Osteocyte (in vitro differentiated cells): ENCODE results near the gene CHMP4B. TPM values are rescaled to one million over a fixed set of nuclear protein-coding genes. Genes with fewer than 3 reads are reported as not detected.

ENCODE experiments used
- DNase-seq: peaks from one replicate; pipeline ENCODE4 v3.0.0; 2021; ENCODE audit warnings: mixed read lengths; ENCODE audit not compliant: unreplicated experiment; ENCODE audit errors: extremely low spot score
- H3K27ac Mint-ChIP-seq: one replicate; pipeline ENCODE4 v1.8.0; 2021; ENCODE audit warnings: mild to moderate bottlenecking, mixed read lengths; ENCODE audit not compliant: unreplicated experiment
- H3K27me3 Mint-ChIP-seq: one replicate; pipeline ENCODE4 v1.8.0; 2021; ENCODE audit warnings: mixed read lengths; ENCODE audit not compliant: unreplicated experiment
- H3K36me3 Mint-ChIP-seq: one replicate; pipeline ENCODE4 v1.8.0; 2021; ENCODE audit warnings: mixed read lengths; ENCODE audit not compliant: unreplicated experiment
- H3K4me1 Mint-ChIP-seq: one replicate; pipeline ENCODE4 v1.8.0; 2021; ENCODE audit warnings: mixed read lengths; ENCODE audit not compliant: unreplicated experiment
- H3K4me3 Mint-ChIP-seq: one replicate; pipeline ENCODE4 v1.8.0; 2021; ENCODE audit warnings: mild to moderate bottlenecking, moderate library complexity, mixed read lengths; ENCODE audit not compliant: unreplicated experiment
- H3K9me3 Mint-ChIP-seq: one replicate; pipeline ENCODE4 v1.8.0; 2021; ENCODE audit warnings: mixed read lengths; ENCODE audit not compliant: unreplicated experiment
- CTCF ChIP-seq: fragments of 200-600 bp; sonication (generic); IDR thresholded peaks from 2 replicates; pipeline ENCODE4 v1.5.0; 2021; ENCODE audit warnings: antibody characterized with exemption, mild to moderate bottlenecking, moderate library complexity
- total RNA-seq: library from RNA; stranded (reverse); gene quantifications from 2 replicates; pipeline ENCODE4 v1.2.1, GENCODE V29; 2021

The CHMP4B gene
- total RNA-seq, 1 donor from 2014 or later, result 92.5 TPM

DNA sequence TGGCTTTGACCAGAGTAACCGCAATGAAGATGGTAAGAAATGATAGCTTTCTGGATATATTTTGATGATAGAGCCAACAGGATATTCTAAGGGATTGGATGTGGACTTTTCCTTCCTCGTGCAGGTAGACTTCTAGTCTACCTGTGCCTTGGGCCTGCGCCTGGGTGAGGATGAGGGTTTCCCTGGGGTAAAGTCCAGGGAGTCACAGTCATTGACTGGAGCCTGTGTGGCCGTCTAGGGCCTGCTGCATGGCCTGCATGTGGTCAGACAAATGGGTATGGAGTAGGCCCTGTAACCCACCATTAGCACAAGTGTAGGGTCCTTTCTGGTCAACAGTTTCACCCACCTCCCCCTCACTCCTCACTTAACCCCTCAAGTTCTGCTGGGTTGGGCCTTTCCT lies 12.7 kb upstream of the CHMP4B start:
- no peak overlapping the region for H3K27ac Mint-ChIP-seq
- DNase-seq, result no peak
- no peaks in the 10 kb centered on the region for H3K27me3 Mint-ChIP-seq
- no peak overlapping the region for H3K4me3 Mint-ChIP-seq
- H3K36me3 Mint-ChIP-seq, result no peaks in the 10 kb centered on the region
- H3K9me3 Mint-ChIP-seq, result no peaks in the 10 kb centered on the region
- no peak for TF ChIP-seq CTCF
- peaks cover under 1% of the 10 kb centered on the region for H3K4me1 Mint-ChIP-seq

DNA sequence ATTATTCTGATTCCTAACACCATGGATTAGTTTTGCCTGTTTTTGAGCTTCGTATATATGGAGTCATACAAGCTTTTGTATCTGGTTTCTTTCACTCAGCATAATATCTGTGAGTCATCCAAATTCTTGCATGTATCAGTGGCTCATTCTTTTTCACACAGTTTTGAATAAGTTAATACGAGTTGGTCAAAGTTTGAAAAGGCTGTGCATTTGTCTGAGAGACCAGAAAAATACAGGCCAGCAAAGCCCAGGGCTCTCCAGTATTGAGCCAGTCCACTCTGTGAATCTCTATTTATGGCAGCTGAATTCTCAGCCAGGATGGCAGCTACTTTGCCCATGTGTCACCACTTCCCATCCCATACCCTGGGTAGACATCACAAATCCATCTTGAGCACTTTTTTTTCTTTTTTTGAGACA lies 7.2 kb upstream of the CHMP4B start:
- no peak for DNase-seq
- H3K4me1 Mint-ChIP-seq, result peaks cover 16% of the 10 kb centered on the region
- peak overlapping the region; percentile 73 for H3K27ac Mint-ChIP-seq
- no peaks in the 10 kb centered on the region for H3K36me3 Mint-ChIP-seq
- H3K27me3 Mint-ChIP-seq, result no peaks in the 10 kb centered on the region
- TF ChIP-seq CTCF, result no peak
- H3K9me3 Mint-ChIP-seq, result no peaks in the 10 kb centered on the region
- no peak overlapping the region for H3K4me3 Mint-ChIP-seq

GRCh38 chr20:33808388-33808787 lies 2.8 kb upstream of the CHMP4B start:
- no peak overlapping the region for H3K27ac Mint-ChIP-seq
- DNase-seq, result no peak
- no peaks in the 10 kb centered on the region for H3K27me3 Mint-ChIP-seq
- peaks cover 31% of the 10 kb centered on the region for H3K4me1 Mint-ChIP-seq
- H3K36me3 Mint-ChIP-seq, result no peaks in the 10 kb centered on the region
- H3K4me3 Mint-ChIP-seq, result no peak overlapping the region
- no peaks in the 10 kb centered on the region for H3K9me3 Mint-ChIP-seq
- no peak for TF ChIP-seq CTCF

DNA sequence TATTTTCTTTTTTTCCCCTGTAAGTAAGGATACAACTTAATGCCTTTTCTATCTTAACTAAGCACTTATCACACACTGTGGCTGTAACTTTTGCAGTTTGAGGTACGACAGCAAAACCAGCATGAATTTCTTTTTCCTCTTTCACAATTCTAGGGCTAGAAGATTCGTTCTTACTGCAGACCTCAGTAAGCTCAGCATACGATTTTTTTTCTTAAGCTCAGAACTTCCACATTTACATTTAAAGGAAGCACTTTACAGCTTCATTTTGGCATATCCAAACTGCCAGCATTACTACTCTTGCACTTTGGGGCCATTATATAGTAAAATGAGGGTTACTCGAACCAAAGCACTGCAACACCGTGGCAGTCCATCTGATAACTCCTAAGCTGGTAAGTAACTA lies 889 bp upstream of the CHMP4B start:
- no peaks in the 10 kb centered on the region for H3K9me3 Mint-ChIP-seq
- H3K4me1 Mint-ChIP-seq, result peaks cover 30% of the 10 kb centered on the region
- no peak overlapping the region for H3K4me3 Mint-ChIP-seq
- no peaks in the 10 kb centered on the region for H3K27me3 Mint-ChIP-seq
- TF ChIP-seq CTCF, result no peak
- no peak overlapping the region for H3K27ac Mint-ChIP-seq
- no peak for DNase-seq
- H3K36me3 Mint-ChIP-seq, result peaks cover 7% of the 10 kb centered on the region

- Mint-ChIP-seq H3K4me1 (peaks cover 32% of the 10 kb centered on the region), H3K36me3 (peaks cover 8% of the 10 kb centered on the region), H3K27me3 (no peaks in the 10 kb centered on the region), H3K9me3 (no peaks in the 10 kb centered on the region), H3K4me3 (peak overlapping the region; percentile 99), H3K27ac (peak overlapping the region; percentile 95)
- TF ChIP-seq CTCF, result no peak
- DNase-seq, result no peak
These were observed 616 bp downstream of the CHMP4B start for GRCh38 chr20:33811776-33812151.
